ENCODE data around the gene SPATA31E1. TPM values are rescaled to one million over a fixed set of nuclear protein-coding genes. Genes with fewer than 3 reads are reported as not detected.

Gene SPATA31E1
- not detected for total RNA-seq

DNA sequence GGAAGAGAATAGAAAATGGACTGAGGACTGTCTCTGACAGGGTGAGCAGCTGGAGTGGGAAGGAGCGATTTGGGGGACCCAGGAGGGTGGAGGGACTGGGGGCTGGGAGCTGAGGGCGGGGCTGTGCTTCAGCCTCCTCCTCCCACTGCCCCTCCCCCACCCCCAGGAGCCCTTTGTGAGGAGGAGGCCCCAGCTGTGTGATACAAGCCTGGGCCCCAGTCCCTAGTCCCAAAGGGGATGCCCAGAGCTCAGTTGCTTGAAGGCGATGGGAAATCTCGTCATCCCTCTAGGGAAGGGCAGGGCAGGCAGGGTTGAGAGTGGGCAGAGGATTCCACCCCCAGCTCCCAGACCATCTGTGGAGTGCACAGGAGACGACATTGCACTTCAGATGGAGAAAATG, at the start of gene SPATA31E1:
TSS of gene SPATA31E1 (plus strand) at position 251 of the 400 bp plus-strand sequence. CDS start at position 266, 15 bp downstream.
- TF ChIP-seq, protein P1, sequence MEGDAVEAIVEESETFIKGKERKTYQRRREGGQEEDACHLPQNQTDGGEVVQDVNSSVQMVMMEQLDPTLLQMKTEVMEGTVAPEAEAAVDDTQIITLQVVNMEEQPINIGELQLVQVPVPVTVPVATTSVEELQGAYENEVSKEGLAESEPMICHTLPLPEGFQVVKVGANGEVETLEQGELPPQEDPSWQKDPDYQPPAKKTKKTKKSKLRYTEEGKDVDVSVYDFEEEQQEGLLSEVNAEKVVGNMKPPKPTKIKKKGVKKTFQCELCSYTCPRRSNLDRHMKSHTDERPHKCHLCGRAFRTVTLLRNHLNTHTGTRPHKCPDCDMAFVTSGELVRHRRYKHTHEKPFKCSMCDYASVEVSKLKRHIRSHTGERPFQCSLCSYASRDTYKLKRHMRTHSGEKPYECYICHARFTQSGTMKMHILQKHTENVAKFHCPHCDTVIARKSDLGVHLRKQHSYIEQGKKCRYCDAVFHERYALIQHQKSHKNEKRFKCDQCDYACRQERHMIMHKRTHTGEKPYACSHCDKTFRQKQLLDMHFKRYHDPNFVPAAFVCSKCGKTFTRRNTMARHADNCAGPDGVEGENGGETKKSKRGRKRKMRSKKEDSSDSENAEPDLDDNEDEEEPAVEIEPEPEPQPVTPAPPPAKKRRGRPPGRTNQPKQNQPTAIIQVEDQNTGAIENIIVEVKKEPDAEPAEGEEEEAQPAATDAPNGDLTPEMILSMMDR (IDR thresholded peaks at IDR 0.05; ENCODE audit: low read depth), result no peak

DNA sequence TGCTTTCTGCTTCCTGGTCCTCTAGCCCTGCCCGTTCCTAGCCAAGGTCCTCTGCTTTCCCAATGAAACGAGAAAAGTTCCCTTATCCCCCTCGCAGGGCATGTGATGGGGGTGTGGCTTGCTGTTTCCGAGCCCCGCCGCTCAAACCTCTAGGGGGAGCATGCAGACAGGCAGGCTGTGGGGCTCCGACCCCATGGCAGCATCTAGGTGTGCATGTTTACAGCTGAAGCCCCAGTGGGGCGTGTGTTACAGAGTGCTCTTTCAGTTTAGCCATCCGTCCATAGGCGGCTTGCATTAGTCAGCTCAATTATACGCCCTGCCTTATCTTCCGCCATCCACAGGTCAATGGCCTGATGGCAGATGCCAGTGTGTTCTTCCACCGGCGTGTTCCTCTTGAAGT, 48.3 kb upstream of the SPATA31E1 start:
- TF ChIP-seq, protein P1 (IDR thresholded peaks at IDR 0.05; ENCODE audit: low read depth), result no peak

DNA sequence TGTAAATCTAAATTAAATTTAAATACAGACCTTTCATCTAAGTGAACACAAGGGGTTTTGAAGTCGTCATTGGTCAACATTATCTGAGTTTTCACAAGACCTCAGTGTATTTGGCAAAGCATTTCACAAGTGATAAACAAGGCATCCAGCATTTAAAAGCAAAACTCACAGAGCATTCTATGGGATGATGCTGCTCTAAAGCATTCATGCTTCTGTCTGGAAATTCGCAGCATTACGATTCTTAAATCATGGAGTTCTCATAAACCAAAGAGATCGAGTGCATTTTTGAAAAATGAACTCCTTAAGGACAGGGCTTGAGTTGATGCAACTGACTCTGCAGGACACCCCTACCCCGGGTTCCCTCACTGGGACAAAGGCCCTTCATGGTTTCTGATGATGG, 46.1 kb upstream of the SPATA31E1 start:
- TF ChIP-seq, protein P1 (IDR thresholded peaks at IDR 0.05; ENCODE audit: low read depth), result no peak

DNA sequence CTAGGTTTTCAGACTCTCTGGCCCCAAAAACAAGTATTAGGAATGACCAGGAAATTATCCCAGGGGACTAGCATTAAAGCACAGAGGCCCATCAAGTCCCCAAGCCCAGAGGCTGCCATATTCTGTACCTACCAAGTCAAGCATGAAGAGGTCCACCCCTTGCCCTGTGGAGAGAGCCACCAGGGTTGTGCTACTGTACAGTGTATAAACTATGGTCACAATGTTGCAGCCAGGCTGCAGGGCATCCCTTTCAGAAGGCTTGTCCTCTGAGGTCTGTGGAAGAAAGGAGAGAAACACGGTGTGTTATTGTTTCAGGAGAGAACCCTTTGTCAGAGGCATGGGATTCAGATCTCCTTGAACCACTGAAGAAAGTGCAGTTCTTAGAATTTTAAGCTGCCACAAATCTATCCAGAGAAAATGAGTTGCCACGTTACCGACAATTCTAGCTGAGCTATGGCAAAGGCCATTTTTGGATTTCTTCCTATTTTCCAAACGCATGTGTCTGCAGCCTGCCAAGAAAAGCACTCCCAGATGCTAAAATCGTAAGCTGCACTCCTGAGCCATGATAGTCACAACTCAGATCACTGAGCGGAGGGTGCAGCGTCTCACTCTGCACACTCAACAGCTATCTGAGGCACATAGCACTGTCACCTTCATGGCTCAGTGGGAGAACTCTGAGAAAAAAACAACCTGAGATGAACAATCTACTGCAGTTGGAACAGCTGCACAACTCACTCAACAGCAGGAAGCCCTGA, 45.5 kb upstream of the SPATA31E1 start:
- TF ChIP-seq, protein P1 (IDR thresholded peaks at IDR 0.05; ENCODE audit: low read depth), result no peak

DNA sequence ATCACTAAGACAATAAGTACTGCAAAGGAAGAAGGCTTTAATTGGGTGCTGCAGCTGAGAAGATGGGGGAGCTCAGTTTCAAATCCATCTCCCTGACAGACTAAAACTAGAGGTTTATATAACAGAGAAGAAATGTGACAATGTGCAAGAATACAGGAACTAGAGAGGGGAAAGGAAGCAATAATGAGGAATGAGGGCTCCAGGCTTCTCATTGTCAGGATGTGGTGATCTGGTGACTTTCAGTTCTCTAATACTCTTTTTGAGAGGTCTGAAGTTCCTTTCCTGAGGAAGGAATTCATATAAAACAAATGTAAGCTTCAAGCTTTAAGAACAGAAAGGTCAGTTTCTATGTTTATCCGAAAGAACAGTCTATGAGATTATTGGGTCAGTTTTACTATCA, 42.5 kb upstream of the SPATA31E1 start:
- TF ChIP-seq, protein P1 (IDR thresholded peaks at IDR 0.05; ENCODE audit: low read depth), result no peak

DNA sequence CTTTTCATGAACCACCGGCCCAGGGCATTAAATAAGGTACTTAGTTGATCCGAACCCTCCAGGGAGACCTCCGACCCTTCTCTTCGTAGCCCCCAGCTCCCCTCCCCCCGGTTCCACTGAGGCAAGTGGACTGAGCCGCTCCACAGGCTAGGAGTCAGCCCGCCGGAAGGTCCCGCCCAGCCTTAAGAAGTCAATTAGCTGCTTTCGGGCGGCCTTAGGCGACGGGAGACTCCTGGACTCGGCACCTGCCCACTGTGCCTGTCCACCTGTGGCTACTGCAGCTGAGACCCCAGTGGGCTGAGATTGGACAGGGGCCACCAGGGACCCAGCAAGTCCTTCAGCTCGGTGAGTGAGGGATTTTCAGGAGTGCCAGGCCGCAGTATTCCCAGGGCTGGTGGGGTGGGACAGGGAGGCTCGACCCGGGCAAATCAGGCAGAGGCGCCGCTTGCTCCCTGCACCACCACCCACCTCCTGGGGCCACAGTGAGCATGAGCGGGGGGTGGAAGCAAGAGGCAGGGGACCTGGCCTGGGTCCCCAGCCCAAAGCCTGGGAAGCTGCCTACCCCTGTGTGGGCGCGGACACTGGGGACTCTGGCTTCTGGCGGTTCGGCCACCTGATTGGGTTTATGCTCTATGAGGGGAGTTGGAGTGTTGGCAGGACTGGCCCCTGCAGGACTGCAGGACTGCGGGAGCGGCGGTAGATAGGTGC, 39.6 kb upstream of the SPATA31E1 start:
- TF ChIP-seq, protein P1 (IDR thresholded peaks at IDR 0.05; ENCODE audit: low read depth), result no peak

DNA sequence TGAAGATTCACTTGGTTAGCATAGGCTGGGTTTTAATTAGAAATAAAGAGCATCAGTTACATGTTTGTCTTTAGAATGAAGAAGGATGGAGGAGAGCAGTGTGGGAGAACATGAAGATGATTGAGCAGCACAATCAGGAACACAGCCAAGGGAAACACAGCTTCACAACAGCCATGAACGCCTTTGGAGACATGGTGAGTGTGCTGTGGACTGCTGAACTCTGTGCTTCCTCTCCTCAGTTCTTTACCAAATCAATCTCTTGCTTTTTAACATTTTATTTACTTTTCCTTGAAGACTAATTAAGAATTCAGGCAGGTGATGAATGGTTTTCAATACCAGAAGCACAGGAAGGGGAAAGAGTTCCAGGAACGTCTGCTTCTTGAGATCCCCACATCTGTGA, 38.2 kb upstream of the SPATA31E1 start:
- TF ChIP-seq, protein P1 (IDR thresholded peaks at IDR 0.05; ENCODE audit: low read depth), result no peak

All from subcutaneous adipose tissue (tissue), 4 donors.